Esophagus muscularis mucosa (tissue), 4 donors: ENCODE data around the gene PMEL.

ENCODE experiments used
- CTCF ChIP-seq, 3 experiments: fragments of 200-600 bp in 2 of 3; fragments of 450-650 bp in 1 of 3; sonication (generic) in 2 of 3; IDR thresholded peaks; one replicate each; pipeline ENCODE4 v1.5.1; 2017 to 2019; ENCODE audit warnings: antibody characterized with exemption in 3 of 3, mild to moderate bottlenecking in 2 of 3, moderate library complexity in 1 of 3
- EP300 ChIP-seq: sonication (generic); formaldehyde crosslinking; IDR thresholded peaks from one replicate; pipeline ENCODE4 v1.6.1; 2017; ENCODE audit warnings: antibody characterized with exemption
- POLR2A ChIP-seq: fragments of 450-650 bp; IDR thresholded peaks from one replicate; pipeline ENCODE4 v1.6.1; 2017; ENCODE audit warnings: antibody characterized with exemption, moderate library complexity, mild to moderate bottlenecking, low read depth
- POLR2AphosphoS5 ChIP-seq, 2 donors: sonication (generic); formaldehyde crosslinking; IDR thresholded peaks; one replicate each; pipeline ENCODE4 v1.6.1; 2017; ENCODE audit warnings: antibody characterized with exemption in 2 of 2

GRCh38 chr12:55922126-55922525 lies 43.7 kb downstream of the PMEL start:
- TF ChIP-seq POLR2A (no peak), CTCF (IDR thresholded peaks at IDR 0.05) (no peak), EP300 (no peak), POLR2AphosphoS5 (IDR thresholded peaks at IDR 0.05) (no peak)
